GM11168 (cell line): ENCODE data around the gene CCDC88A.

Source experiments
- in situ Hi-C: fragments of 300-500 bp; cut with MboI; formaldehyde crosslinking; loops from one replicate; pipeline ENCODE4 v1.12.0; 2022; ENCODE audit warnings: low sequenced_read_pairs; ENCODE audit not compliant: unreplicated experiment

Gene CCDC88A

GRCh38 chr2:55422876-55423665, 3.4 kb upstream of the CCDC88A start:
- in situ Hi-C loops = no loop called here

GRCh38 chr2:55421326-55421725, 1.7 kb upstream of the CCDC88A start:
- in situ Hi-C loops = no loop called here

- in situ Hi-C loops = no loop called here
These were observed 1.2 kb upstream of the CCDC88A start for GRCh38 chr2:55420871-55421270.

GRCh38 chr2:55420439-55420725, 726 bp upstream of the CCDC88A start:
- in situ Hi-C loops = no loop called here

- in situ Hi-C loops = no loop called here
These were observed 400 bp downstream of the CCDC88A start for GRCh38 chr2:55419233-55419678.

- in situ Hi-C loops = no loop called here
These were observed 984 bp downstream of the CCDC88A start for GRCh38 chr2:55418512-55419232.

- in situ Hi-C loops = no loop called here
These were observed 1.6 kb downstream of the CCDC88A start for GRCh38 chr2:55418072-55418471.

- in situ Hi-C loops = no loop called here
These were observed 2.7 kb downstream of the CCDC88A start for GRCh38 chr2:55416786-55417568.

GRCh38 chr2:55415300-55415699, 4.4 kb downstream of the CCDC88A start:
- in situ Hi-C loops = no loop called here

- in situ Hi-C loops = no loop called here
These were observed 10.5 kb downstream of the CCDC88A start for GRCh38 chr2:55408918-55409868.

- in situ Hi-C loops = no loop called here
These were observed 11.4 kb downstream of the CCDC88A start for GRCh38 chr2:55408098-55408882.

- in situ Hi-C loops = no loop called here
These were observed 14.5 kb downstream of the CCDC88A start for GRCh38 chr2:55405116-55405515.

GRCh38 chr2:55403256-55403998, 16.2 kb downstream of the CCDC88A start:
- in situ Hi-C loops = no loop called here

- in situ Hi-C loops = no loop called here
These were observed 18.5 kb downstream of the CCDC88A start for GRCh38 chr2:55401124-55401523.

GRCh38 chr2:55400332-55400731, 19.3 kb downstream of the CCDC88A start:
- in situ Hi-C loops = no loop called here

GRCh38 chr2:55399815-55400214, 19.8 kb downstream of the CCDC88A start:
- in situ Hi-C loops = no loop called here

GRCh38 chr2:55395724-55396605, 23.7 kb downstream of the CCDC88A start:
- in situ Hi-C loops = no loop called here
